Stimulated activated CD4-positive, alpha-beta T cell treated with anti-CD3 and anti-CD28 coated beads, Interleukin-4, amount 100 ng/mL, for 48 hours (primary cell): Measurements from ENCODE around the gene MYLK4.

Experiments used
- DNase-seq, 2 donors: peaks; one replicate each; pipeline ENCODE4 v3.0.0-alpha.2; 2020; ENCODE audit warnings: low read depth in 2 of 2

Gene MYLK4

GRCh38 chr6:2734488-2735166 is 16.1 kb downstream of the MYLK4 start:
- DNase-seq: no peak

- DNase-seq: no peak
Observed at GRCh38 chr6:2733736-2734480, 16.8 kb downstream of the MYLK4 start.

GRCh38 chr6:2733324-2733723 is 17.4 kb downstream of the MYLK4 start:
- peak; percentile 9 to 36 for DNase-seq

- no peak for DNase-seq
Observed at GRCh38 chr6:2732503-2733089, 18.1 kb downstream of the MYLK4 start.

GRCh38 chr6:2731281-2731909 is 19.3 kb downstream of the MYLK4 start:
- no peak for DNase-seq

- DNase-seq: no peak
Observed at GRCh38 chr6:2730353-2731107, 20.2 kb downstream of the MYLK4 start.

- DNase-seq: no peak
Observed at GRCh38 chr6:2729921-2730320, 20.8 kb downstream of the MYLK4 start.

GRCh38 chr6:2725999-2726567 is 24.6 kb downstream of the MYLK4 start:
- DNase-seq: no peak

- DNase-seq: no peak
Observed at GRCh38 chr6:2725364-2725988, 25.2 kb downstream of the MYLK4 start.

GRCh38 chr6:2721219-2721618 is 29.5 kb downstream of the MYLK4 start:
- no peak for DNase-seq

GRCh38 chr6:2719093-2719455 is 31.6 kb downstream of the MYLK4 start:
- no peak for DNase-seq

GRCh38 chr6:2718334-2719092 is 32.2 kb downstream of the MYLK4 start:
- DNase-seq: no peak

GRCh38 chr6:2716936-2717700 is 33.6 kb downstream of the MYLK4 start:
- no peak for DNase-seq

- DNase-seq: no peak
Observed at GRCh38 chr6:2715737-2716136, 35.0 kb downstream of the MYLK4 start.

GRCh38 chr6:2714111-2714895 is 36.4 kb downstream of the MYLK4 start:
- no peak for DNase-seq

GRCh38 chr6:2713473-2714110 is 37.1 kb downstream of the MYLK4 start:
- DNase-seq: no peak

- no peak for DNase-seq
Observed at GRCh38 chr6:2712102-2712501, 38.6 kb downstream of the MYLK4 start.

- no peak for DNase-seq
Observed at GRCh38 chr6:2710412-2710811, 40.3 kb downstream of the MYLK4 start.
